ENCODE results near the gene PRKCI.

The PRKCI gene

DNA sequence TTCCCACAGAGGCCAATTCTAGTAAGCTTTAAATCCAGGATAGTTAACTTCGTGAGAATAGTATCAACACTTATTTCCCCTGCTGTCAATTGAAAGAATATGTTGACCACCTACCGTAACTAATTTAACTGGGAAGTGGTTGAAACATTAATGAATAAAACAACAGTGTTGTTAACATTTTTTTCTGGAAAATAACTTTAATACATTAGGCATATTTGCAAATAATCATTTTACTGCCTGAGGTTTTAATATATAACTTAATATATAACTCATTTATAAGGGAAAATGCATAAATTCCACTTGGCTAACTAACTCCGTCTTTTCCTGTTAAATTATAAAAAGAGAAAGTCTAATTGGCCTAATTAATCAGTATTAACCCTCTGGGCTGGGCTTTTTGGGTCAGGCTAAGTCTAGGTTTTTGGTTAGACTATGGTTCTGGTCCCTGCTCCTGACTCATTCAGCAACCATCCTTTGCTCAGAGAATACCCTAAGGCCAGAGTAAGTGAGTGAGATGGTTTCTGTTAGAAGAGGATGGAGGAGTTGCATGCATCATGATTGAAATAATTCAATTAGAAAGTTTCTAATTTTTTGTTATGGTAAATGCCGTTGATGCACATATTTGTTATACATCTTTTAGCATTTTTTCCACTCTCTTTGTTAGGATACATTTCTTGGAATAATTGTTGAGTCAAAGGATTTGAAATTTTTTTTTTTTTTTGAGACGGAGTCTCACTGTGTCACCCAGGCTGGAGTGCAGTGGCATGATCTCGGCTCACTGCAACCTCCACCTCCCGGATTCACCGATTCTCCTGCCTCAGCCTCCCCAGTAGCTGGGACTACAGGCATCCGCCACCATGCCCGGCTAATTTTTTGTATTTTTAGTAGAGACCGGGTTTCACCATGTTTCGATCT, 124.5 kb downstream of the PRKCI start:
- DNase-seq = no peak

DNA sequence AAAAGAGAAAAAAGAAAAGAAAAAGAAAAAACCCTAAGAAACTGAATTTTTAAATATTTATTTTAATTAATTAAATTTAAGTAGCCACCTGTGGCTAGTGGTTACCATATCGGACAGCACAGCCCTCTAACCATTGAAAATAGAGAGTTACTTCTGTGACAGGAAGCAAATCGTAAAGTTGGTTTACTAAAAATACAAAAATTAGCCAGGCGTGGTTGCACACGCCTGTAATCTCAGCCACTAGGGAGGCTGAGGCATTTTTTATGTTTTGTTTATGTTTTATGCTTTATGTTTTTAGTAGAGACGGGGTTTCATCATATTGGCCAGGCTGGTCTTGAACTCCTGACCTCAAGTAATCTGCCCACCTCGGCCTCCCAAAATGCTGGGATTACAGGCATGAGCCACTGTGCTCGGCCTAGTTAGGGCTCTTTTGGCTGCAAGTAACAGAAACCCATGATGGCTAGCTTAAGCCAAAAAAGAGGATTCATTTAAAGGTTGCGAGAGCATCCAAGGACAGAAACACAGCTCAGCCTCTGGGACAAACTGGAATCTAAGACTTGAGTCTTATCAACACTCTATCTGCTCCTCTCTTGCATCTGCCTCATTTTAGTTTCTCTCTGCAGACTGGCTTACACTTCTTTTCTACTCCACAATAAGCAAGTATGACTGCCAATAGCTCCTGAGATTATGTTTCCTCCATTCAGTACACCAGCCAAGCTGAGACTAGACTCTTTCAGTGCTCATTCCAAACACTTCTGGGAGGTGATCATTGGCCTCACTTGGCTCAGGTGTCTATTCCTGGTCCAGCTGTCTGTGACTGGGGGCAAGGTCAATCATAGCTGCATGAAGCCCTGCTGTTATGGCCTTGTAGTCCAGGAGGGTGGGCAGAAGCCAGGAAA, 128.5 kb downstream of the PRKCI start:
- DNase-seq = no peak

DNA sequence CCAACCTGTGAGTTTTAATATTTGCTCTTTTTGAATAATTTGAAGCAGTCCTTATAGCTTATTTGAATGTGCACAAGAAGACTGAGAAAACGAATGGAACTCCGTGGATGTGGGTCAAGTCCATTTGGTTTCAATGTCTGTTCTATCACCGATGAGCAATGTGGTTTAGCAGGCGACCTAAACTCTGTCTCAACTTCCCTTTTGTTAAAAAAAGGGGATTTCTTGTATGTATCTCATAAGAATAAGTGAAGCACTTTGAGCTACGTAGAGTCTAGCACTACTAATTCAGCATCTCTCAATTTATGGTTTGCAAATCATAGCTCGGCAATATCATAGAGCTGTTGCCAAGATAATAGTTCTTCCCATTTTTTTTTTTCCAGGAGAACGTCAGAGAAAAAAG, 130.7 kb downstream of the PRKCI start:
- DNase-seq = no peak

GRCh38 chr3:170353485-170353884, 131.3 kb downstream of the PRKCI start:
- no peak for DNase-seq

DNA sequence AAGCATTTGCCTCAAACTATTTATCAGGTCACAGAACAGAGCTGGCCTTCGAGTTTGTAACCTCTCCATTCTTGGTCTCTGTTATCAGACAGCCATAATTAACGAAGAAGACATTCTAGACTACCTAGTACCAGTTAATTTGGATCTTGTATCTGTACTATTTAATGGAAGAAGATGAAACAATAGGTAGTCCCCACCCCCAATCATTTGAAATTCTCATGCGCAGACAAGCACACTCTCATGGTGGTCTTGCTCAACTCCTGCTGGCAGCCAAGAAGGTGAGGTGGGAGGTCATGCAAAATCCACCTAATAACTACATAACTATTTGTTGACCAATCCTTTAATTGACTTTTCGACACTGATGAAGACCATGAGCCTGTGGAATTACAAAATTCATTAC, 132.5 kb downstream of the PRKCI start:
- DNase-seq = no peak
